Activated CD8-positive, alpha-beta memory T cell treated with anti-CD3 and anti-CD28 coated beads for 1 hour (primary cell): Measurements from ENCODE around the gene PNKD.
A peak's percentile ranks its signal among the peaks of the same experiment; 100 is the strongest.

Source experiments
- DNase-seq, 2 donors: peaks; one replicate each; pipeline ENCODE4 v3.0.0-alpha.2; 2020; ENCODE audit warnings: low read depth in 1 of 2; ENCODE audit errors: extremely low read depth in 1 of 2

PNKD gene

DNA sequence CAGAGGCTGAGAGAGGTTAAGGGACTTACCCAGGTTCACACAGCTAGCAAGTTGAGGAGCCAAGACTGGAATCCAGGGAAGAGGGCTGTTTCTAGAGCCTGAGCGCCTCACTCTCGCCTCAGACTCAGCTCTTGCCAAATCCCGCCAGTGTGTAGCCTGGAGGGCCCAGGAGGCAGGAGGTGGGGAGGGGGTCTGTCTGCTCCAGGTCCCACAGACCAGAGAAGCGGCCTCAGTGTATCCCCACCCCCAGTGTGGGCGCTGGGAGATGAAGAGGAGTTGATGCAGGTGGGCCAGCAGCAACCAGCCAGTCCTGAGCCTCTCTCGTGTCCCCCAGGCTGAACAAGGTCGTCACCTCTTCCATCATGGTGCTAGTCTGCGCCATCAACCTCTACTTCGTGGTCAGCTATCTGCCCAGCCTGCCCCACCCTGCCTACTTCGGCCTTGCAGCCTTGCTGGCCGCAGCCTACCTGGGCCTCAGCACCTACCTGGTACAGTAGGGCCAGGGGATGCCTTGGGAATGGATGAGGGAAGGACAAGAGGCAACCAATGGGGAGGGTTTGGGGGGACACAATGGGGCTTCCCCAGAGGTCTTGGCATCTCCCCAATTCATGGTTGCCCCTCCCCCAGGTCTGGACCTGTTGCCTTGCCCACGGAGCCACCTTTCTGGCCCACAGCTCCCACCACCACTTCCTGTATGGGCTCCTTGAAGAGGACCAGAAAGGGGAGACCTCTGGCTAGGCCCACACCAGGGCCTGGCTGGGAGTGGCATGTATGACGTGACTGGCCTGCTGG, 124.2 kb downstream of the PNKD start:
- no peak for DNase-seq

DNA sequence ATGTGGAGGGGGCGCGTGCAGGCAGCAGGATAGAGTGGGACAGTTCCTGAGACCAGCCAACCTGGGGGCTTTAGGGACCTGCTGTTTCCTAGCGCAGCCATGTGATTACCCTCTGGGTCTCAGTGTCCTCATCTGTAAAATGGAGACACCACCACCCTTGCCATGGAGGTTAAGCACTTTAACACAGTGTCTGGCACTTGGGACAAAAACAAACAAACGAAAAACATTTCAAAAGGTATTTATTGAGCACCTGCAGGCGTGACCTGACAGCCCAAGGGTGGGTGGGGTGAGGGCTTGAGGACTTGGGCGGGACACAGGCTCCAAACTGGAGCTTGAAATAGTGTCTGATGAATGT, 124.7 kb downstream of the PNKD start:
- DNase-seq: no peak

DNA sequence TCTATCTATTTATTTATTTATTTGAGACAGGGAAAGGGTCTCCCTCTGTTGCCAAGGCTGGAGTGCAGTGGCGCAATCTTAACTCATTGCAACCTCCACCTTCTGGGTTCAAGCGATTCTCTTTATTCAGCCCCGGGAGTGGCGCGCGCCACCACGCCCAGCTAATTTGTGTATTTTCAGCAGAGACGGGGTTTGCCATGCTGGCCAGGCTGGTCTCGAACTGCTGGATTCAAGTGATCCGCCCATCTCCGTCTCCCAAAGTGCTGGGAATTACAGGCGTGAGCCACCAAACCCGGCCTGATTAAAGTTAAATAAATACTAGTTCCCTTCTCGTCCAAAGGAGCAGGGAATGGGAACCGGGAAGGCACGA, 125.1 kb downstream of the PNKD start:
- no peak for DNase-seq

DNA sequence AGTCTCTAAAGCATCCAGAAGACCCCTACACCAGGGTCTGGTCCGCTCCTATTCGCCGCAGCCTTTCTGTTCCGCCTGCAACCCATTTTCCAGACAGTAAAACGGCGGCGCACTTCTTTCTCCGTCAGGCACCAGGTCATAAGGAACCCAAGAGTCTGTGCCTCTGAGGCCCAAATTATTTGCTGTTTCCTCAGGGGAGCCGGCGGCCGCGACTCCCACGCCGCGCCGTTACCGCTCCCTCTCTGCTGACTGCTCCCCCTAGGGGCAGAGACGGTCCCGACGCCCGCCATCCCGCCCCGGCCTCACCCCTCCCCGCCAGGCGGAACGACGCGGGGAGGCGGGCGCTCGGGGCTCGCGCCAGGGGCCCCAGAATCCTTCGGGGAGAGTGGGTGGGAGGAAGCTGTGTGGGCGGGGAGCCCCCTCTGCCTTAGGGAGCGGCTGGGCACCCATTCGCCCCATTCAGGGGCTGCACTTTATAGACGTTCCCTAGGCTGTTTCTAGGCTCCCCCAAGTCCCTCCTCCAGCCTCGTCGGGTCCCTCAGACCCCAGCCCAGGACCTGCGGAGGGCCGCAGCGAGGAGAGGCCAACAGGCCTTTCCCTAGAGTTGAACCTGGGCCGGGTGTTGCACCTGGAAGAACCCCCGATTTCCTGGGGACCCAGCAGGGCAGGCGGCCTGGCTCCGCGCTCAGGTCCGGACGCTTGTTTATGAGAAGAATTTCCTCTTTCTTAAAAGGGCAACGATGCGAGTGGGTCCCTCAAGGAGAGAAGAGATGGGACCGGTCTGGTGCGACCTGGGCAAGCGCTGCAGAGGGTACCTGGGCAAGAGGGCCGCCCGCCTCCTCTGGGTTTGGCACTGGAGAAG, 125.7 kb downstream of the PNKD start:
- peak; percentile 85 to 89 for DNase-seq
